ENCODE results near the gene FAM9B. TPM values are rescaled to one million over a fixed set of nuclear protein-coding genes. Genes with fewer than 3 reads are reported as not detected.

The FAM9B gene
- total RNA-seq, 4 donors from 2014 or later, result not detected

DNA sequence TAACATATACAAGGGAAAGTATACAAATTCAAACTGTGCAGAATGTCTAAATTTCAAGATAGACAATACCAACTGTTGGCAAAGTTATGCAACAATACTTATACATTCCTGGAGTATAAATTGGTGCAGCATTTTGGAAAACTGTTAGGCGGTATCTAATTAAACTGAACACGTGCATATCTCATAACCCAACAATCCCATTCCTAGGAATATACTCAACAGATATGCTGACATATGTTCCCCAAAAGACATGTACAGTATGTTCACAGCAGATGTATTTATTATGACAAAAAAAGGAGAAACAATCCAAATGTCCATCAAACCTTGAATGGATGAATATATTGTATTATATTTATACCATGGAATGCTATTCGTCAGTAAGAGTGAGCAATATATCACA, 16.4 kb upstream of the FAM9B start:
- no peaks in the 10 kb centered on the region for H3K4me1 ChIP-seq
- WGBS, 2 donors, result 83% methylated on average over 3 of the region's 3 CpGs
- no peak for TF ChIP-seq POLR2A (IDR thresholded peaks at IDR 0.05)
- TF ChIP-seq, protein P1, sequence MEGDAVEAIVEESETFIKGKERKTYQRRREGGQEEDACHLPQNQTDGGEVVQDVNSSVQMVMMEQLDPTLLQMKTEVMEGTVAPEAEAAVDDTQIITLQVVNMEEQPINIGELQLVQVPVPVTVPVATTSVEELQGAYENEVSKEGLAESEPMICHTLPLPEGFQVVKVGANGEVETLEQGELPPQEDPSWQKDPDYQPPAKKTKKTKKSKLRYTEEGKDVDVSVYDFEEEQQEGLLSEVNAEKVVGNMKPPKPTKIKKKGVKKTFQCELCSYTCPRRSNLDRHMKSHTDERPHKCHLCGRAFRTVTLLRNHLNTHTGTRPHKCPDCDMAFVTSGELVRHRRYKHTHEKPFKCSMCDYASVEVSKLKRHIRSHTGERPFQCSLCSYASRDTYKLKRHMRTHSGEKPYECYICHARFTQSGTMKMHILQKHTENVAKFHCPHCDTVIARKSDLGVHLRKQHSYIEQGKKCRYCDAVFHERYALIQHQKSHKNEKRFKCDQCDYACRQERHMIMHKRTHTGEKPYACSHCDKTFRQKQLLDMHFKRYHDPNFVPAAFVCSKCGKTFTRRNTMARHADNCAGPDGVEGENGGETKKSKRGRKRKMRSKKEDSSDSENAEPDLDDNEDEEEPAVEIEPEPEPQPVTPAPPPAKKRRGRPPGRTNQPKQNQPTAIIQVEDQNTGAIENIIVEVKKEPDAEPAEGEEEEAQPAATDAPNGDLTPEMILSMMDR (IDR thresholded peaks at IDR 0.05), result no peak
- no peaks in the 10 kb centered on the region for H3K27me3 ChIP-seq
- H3K27ac ChIP-seq, result no peak overlapping the region
- H3K36me3 ChIP-seq, result no peaks in the 10 kb centered on the region
- no peaks in the 10 kb centered on the region for H3K9me3 ChIP-seq
- DNase-seq, result no peak
- H3K4me3 ChIP-seq, result no peak overlapping the region
- intact Hi-C loops (cut with DNase I), result no loop called here

GRCh38 chrX:9048801-9049200, 14.9 kb upstream of the FAM9B start:
- WGBS, 2 donors, result 61 to 100% methylated on average over 1 of the region's 1 CpG
- no peak for DNase-seq
- no peak overlapping the region for H3K4me3 ChIP-seq
- no peaks in the 10 kb centered on the region for H3K27me3 ChIP-seq
- H3K4me1 ChIP-seq, result no peaks in the 10 kb centered on the region
- intact Hi-C loops (cut with DNase I), result no loop called here
- H3K27ac ChIP-seq, result no peak overlapping the region
- H3K9me3 ChIP-seq, result no peaks in the 10 kb centered on the region
- TF ChIP-seq, protein P1 (IDR thresholded peaks at IDR 0.05), result no peak
- H3K36me3 ChIP-seq, result no peaks in the 10 kb centered on the region

DNA sequence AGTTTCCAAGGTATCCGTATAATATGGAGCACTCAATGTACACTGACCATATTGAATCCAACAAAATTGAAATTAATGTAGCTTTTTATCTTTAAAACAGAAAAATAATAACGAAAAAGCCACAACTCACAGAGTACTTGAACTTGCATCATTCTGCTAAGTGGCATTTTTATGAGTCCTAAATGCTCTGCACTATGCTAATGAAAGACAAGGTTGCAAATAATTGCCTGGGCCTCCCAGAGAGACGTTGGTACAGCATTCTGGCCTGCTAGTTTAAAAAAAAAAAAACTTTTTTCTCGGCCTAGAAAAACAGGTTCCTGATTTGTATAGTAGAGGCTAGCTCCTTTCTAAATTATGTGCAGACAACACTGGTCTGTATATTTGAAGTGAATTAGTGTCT, 4.3 kb upstream of the FAM9B start:
- no peaks in the 10 kb centered on the region for H3K36me3 ChIP-seq
- TF ChIP-seq, protein P1 (IDR thresholded peaks at IDR 0.05), result no peak
- TF ChIP-seq POLR2A (IDR thresholded peaks at IDR 0.05), result no peak
- no peaks in the 10 kb centered on the region for H3K9me3 ChIP-seq
- H3K27ac ChIP-seq, result no peak overlapping the region
- DNase-seq, result no peak
- H3K27me3 ChIP-seq, result no peaks in the 10 kb centered on the region
- no peak overlapping the region for H3K4me3 ChIP-seq
- intact Hi-C loops (cut with DNase I), result no loop called here
- H3K4me1 ChIP-seq, result no peaks in the 10 kb centered on the region
- 67 to 70% methylated on average over 4 of the region's 4 CpGs for WGBS, 2 donors

- H3K9me3 ChIP-seq, result no peaks in the 10 kb centered on the region
- no peaks in the 10 kb centered on the region for H3K36me3 ChIP-seq
- no peak overlapping the region for H3K27ac ChIP-seq
- H3K4me3 ChIP-seq, result no peak overlapping the region
- no peaks in the 10 kb centered on the region for H3K4me1 ChIP-seq
- 57 to 80% methylated on average over 4 of the region's 4 CpGs for WGBS, 2 donors
- no peak for DNase-seq
- no peaks in the 10 kb centered on the region for H3K27me3 ChIP-seq
- TF ChIP-seq POLR2A (IDR thresholded peaks at IDR 0.05), result no peak
- TF ChIP-seq, protein P1 (IDR thresholded peaks at IDR 0.05), result no peak
- intact Hi-C loops (cut with DNase I), result no loop called here
Observed at GRCh38 chrX:9037296-9037695, 3.4 kb upstream of the FAM9B start.

- 80% methylated on average over 1 of the region's 17 CpGs; no CpG with 5 or more reads in 1 of the 2 donors for WGBS, 2 donors
- Histone ChIP-seq H3K9me3 (no peaks in the 10 kb centered on the region), H3K27ac (no peak overlapping the region), H3K27me3 (no peaks in the 10 kb centered on the region), H3K4me1 (no peaks in the 10 kb centered on the region), H3K4me3 (no peak overlapping the region), H3K36me3 (no peaks in the 10 kb centered on the region)
- intact Hi-C loops (cut with DNase I), result no loop called here
- no peak for TF ChIP-seq POLR2A (IDR thresholded peaks at IDR 0.05)
- TF ChIP-seq, protein P1 (IDR thresholded peaks at IDR 0.05), result no peak
- DNase-seq, result no peak
Observed at GRCh38 chrX:9033586-9033985, 341 bp downstream of the FAM9B start.
